COLO829 (cell line): ENCODE data around the gene ILK.

ENCODE experiments used
- DNase-seq: peaks from one replicate; pipeline ENCODE4 v3.0.0; 2012; ENCODE audit warnings: low spot score

Gene ILK

GRCh38 chr11:6656936-6657335 lies 53.4 kb downstream of the ILK start:
- no peak for DNase-seq

GRCh38 chr11:6657346-6657745 lies 53.8 kb downstream of the ILK start:
- no peak for DNase-seq

GRCh38 chr11:6658647-6659046 lies 55.1 kb downstream of the ILK start:
- DNase-seq = no peak
